Kasumi-1 (cell line): Measurements from ENCODE around the gene NR6A1.

Experiments
- DNase-seq, 2 experiments: peaks; one replicate each; lab custom pipeline; 2025; lab: John Stamatoyannopoulos, UW

NR6A1 gene

DNA sequence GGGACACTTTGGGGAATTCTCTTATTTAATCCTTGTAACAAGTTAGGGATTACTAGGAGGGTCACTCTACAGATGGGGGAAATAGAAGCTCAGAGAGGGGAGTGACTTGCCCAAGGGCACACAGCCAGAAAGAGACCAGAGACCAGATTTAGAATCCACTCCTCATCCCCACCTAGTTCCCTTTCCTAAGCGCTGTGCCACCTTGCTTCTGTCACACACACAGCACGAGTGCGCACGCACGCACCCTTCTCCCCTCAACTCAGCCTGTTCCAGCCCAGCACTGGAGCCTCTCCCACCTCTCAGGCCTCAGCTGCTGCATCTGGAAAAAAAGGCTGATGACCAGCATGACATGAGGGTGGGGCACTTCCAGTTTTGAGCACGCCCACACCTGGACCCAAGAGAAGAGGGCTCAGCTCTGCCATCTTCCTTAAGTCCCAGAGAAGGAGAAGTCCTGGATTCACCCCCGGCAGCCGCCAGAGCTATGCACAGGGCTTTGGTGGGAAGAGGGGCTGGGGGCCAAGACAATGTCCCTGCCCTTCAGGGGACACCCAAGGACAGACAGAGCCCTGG is 282.4 kb downstream of the NR6A1 start:
- DNase-seq, result no peak

- DNase-seq, result no peak
Measured at GRCh38 chr9:124487260-124488182, 283.6 kb downstream of the NR6A1 start.

GRCh38 chr9:124486778-124487259 is 284.3 kb downstream of the NR6A1 start:
- DNase-seq, result no peak

DNA sequence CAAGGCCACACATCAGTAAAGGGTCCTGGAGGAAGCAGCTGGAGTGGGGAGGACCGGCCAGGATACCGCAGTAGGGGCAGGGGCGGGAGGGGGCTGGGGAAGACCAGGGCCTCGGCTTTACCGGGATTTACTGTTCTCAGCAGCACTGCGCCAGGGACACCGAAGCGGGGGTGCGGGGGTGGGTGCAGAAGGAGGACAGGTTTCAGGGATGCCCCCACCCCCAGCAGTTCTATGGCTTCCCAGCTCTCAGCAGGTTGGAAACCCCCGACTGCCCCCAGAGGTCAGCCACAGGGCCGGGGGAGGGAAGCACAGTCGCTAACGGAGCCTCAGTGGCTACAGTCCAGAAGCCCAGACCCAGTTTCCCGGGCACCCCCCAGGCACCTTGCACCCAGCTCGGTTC is 285.2 kb downstream of the NR6A1 start:
- DNase-seq, result no peak

DNA sequence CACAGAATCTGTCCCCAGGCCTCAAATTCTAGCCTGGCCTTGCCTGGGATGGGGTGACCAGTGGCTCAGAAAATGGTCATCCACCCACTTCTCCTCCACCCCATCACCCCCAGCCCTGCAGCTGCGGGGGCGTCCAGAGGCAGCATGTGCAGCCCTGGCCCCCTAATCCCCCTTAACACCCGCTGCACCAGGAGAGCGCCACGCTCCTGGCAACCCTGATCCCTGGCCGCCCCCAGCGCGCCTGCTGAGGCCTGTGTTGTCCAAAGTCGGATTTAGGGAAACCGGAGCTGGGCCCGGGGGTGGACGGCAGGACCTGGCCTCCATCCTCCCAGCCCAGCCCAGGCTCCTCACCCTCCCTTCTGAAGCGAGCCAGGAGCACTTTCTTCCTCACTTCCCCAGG is 285.9 kb downstream of the NR6A1 start:
- no peak for DNase-seq

GRCh38 chr9:124483481-124483880 is 287.6 kb downstream of the NR6A1 start:
- DNase-seq, result no peak

DNA sequence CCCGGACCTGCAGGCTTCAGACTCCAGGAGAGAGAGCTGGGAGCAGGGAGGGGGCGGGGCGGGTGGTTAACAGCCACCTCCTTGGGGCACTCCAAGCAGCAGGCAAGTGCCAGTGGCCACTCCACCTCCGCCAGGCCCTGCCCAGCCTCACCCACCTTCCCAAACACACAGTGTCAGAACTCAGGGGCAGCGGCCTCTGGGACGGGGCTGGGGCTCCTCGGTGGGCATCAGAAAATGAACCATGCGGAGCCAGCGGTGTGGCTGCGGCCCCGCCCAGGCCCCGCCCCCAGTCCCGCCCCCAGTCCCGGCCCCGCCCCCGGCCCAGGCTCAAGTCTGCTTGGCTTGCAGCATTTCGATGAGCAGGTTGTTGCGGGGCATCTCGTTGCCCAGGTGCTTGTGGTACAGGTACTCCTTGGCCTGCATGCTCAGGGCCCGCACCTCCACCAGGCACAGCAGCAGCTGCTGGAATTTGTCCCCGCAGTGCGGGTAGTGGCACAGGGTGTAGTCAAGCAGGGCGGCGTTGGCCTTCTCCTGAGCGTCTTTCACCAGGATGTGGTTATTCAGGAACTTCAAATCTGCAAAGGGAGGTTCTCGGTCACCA is 288.6 kb downstream of the NR6A1 start:
- no peak for DNase-seq

DNA sequence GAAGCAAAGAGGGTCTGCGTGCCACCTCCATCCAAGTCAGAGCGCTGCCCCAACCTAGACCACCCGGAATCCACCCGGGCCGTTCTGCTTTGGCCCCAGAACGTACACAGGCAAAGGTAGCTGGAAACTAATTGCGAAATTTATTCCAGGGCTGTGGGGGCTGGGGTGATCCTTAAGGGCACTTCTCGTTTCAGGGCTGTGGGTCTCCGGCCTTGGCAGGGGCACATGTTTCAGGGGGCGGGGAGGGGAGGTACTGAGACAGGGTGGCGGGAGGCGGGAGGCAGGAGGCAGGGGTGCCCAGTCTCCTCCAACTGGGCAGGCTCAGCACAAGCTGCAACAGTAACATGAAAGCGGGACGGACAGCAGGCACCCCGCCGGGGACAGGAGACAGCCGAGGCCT is 290.0 kb downstream of the NR6A1 start:
- DNase-seq, result peak; percentile 39 to 61

- peak; percentile 71 to 75 for DNase-seq
Measured at GRCh38 chr9:124480621-124480981, 290.5 kb downstream of the NR6A1 start.

GRCh38 chr9:124479947-124480620 is 291.0 kb downstream of the NR6A1 start:
- no peak for DNase-seq

DNA sequence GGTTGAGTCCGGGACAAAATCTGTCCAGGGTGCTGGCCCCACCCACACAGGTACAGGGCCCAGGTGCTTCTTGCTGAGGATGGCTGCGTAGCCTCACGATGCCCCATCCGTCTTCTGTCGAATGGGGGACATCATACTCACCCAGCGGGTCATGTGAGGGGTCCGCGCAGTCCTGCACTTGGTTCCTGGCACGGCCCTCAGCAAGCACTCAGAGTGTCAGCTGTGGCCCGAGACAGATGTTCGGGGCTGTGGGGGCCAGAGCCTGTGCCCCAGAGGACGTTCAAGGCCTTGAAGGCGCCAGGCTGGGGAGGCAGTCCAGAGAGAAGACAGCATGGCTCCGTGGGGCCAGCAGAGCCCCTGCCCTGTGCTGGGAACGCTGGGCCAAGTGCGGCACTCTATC is 291.7 kb downstream of the NR6A1 start:
- DNase-seq, result no peak

- DNase-seq, result no peak
Measured at GRCh38 chr9:124478354-124478753, 292.8 kb downstream of the NR6A1 start.

DNA sequence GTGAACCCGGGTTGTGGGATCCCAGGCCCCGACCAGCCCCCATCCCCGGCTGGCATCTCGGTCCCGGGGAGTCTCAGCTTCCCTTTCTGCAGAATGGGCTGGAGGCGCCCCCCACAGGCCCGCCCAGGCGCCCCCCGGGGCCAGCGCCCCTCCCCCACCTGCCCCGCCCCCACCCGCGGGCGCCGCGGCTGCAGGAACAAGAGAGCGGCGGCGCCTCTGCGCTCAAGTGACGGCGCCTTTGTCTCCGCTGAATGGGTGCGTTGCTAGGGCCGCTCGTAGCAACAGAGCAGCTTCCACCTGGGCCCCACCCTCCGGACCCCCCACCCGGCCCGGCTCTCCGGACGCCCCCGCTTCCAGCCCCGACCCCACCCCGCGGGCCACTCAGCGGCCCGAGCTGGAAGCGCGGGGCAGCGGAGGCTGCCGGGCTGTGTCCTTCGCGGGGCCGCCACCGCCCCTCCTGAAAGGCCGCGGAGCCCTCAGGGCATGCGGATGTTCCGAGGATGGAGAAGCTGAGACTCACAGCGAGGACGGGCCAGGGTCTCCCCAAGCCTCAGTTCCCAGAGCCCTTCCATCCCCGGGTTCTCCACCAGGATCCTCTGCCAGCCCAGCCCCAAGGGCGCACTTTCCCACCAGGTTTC is 293.3 kb downstream of the NR6A1 start:
- no peak for DNase-seq

GRCh38 chr9:124477211-124477647 is 293.9 kb downstream of the NR6A1 start:
- no peak for DNase-seq

- DNase-seq, result peak; percentile 49 to 65
Measured at GRCh38 chr9:124475868-124476690, 295.0 kb downstream of the NR6A1 start.

GRCh38 chr9:124475158-124475867 is 295.8 kb downstream of the NR6A1 start:
- peak; percentile 59 to 66 for DNase-seq

GRCh38 chr9:124474151-124474550 is 297.0 kb downstream of the NR6A1 start:
- no peak for DNase-seq

GRCh38 chr9:124473310-124473709 is 297.8 kb downstream of the NR6A1 start:
- no peak for DNase-seq

DNA sequence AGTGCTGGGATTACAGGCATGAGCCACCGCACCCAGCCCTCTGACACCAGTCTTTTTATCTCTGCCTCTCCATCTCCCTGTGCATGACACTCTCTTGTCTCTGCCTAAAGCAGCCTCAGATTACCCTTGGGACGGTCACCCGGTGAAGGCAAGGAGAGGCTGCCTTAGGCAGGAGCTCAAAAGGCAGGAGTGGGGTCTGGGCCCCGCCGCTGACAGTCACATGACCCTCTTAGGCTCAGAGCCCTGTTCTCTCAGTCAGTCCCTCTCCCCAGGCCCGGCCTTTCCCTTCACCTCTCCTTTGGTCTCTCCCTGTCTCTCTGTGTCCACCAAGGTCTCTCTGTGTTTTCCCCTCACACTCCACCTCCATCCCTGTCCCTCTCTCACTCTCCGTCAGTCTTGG is 298.3 kb downstream of the NR6A1 start:
- DNase-seq, result no peak

DNA sequence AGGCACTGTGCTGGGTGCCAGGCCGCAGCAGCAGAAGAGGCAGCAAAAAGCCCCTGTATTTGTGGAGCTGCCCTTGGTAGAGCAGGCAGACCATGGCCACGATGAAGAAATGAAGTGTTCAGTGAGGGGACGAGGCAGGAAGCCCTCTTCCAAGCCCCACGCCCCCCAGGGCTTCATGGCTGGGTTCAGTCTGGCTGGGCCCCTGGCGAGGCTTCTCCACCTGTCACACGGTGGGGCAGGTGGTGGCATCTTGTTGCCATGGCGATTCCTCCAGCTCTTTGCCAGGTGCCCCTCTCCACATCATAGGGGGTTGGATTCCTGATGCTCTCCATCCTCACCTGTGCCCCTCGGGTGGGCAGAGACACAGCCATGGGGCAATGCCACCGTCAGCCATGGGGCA is 299.4 kb downstream of the NR6A1 start:
- no peak for DNase-seq
